ENCODE measurements around the gene AZIN2.

DNA sequence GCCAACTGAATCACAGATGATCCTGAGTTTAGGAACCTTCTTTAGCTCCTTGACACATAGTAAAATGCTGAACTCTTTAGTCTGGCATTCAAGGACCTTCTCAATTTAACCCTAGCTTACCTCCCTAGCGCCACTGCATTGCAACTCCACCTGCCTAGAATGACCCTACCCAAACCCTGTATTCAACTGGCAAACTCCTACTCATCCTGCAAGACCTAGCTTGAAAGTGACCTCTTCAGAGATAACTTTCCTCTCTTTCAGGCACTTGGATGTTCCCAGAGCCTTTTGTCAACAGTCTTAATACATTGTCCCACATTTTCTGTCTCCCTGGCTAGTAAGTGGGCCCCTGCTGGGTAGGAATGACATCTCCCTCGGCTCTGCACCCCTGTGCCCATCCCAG lies 81.2 kb downstream of the AZIN2 start:
- no peak for TF ChIP-seq POLR2A (IDR thresholded peaks at IDR 0.05; ENCODE audit: low read depth)
- TF ChIP-seq POLR2AphosphoS5 (IDR thresholded peaks at IDR 0.05): no peak

Measured in esophagus muscularis mucosa (tissue), 2 donors.